ENCODE results near the gene SRRM5.
A peak's percentile ranks its signal among the peaks of the same experiment; 100 is the strongest.

GRCh38 chr19:43594710-43595604, 16.9 kb upstream of the SRRM5 start:
- TF ChIP-seq ZNF274 (CRISPR knock-in tag; IDR thresholded peaks at IDR 0.05) = no peak
- TF ChIP-seq REST (IDR thresholded peaks at IDR 0.05; ENCODE audit: borderline replicate concordance in 1 of 2, low read depth in 1 of 2, low read length in 2 of 2) = no peak
- TF ChIP-seq TSC22D2 (CRISPR knock-in tag; IDR thresholded peaks at IDR 0.05; ENCODE audit: borderline replicate concordance) = no peak
- TF ChIP-seq POLR2AphosphoS5 (IDR thresholded peaks at IDR 0.05; ENCODE audit: low read depth, low read length) = no peak
- TF ChIP-seq CTCF (CRISPR knock-in tag; IDR thresholded peaks at IDR 0.05) = peak; percentile 95
- no peak for TF ChIP-seq MIER2 (CRISPR knock-in tag; IDR thresholded peaks at IDR 0.05)
- no peak for TF ChIP-seq CEBPB (IDR thresholded peaks at IDR 0.05; ENCODE audit: borderline replicate concordance, low read depth, low read length)
- TF ChIP-seq JUN (CRISPR knock-in tag; IDR thresholded peaks at IDR 0.05) = no peak
- TF ChIP-seq EP300 (IDR thresholded peaks at IDR 0.05; ENCODE audit: low read depth in 2 of 2, low read length in 2 of 2) = no peak
- no peak for TF ChIP-seq EP300 (CRISPR knock-in tag; IDR thresholded peaks at IDR 0.05; ENCODE audit: borderline replicate concordance)
- no peak for TF ChIP-seq HDAC6 (IDR thresholded peaks at IDR 0.05; ENCODE audit: low read depth, low read length)

Data from HepG2 (cell line).